ENCODE measurements around the gene GREB1. TPM values are rescaled to one million over a fixed set of nuclear protein-coding genes. Genes with fewer than 3 reads are reported as not detected.

The GREB1 gene
- total and polyA plus RNA-seq, 2 of the 13 experiments (the other 11 are each of a cell fraction or from before 2014, with no cell fraction given) = 31.3 to 61.2 TPM

- TF ChIP-seq, protein P1, sequence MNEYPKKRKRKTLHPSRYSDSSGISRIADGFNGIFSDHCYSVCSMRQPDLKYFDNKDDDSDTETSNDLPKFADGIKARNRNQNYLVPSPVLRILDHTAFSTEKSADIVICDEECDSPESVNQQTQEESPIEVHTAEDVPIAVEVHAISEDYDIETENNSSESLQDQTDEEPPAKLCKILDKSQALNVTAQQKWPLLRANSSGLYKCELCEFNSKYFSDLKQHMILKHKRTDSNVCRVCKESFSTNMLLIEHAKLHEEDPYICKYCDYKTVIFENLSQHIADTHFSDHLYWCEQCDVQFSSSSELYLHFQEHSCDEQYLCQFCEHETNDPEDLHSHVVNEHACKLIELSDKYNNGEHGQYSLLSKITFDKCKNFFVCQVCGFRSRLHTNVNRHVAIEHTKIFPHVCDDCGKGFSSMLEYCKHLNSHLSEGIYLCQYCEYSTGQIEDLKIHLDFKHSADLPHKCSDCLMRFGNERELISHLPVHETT (CRISPR knock-in tag; conservative IDR thresholded peaks at IDR 0.05) = no peak
- no peak for TF ChIP-seq RXRA (CRISPR knock-in tag; IDR thresholded peaks at IDR 0.05)
- TF ChIP-seq, protein P2, sequence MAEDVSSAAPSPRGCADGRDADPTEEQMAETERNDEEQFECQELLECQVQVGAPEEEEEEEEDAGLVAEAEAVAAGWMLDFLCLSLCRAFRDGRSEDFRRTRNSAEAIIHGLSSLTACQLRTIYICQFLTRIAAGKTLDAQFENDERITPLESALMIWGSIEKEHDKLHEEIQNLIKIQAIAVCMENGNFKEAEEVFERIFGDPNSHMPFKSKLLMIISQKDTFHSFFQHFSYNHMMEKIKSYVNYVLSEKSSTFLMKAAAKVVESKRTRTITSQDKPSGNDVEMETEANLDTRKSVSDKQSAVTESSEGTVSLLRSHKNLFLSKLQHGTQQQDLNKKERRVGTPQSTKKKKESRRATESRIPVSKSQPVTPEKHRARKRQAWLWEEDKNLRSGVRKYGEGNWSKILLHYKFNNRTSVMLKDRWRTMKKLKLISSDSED (CRISPR knock-in tag; IDR thresholded peaks at IDR 0.05) = no peak
- TF ChIP-seq ZNF549 (CRISPR knock-in tag; IDR thresholded peaks at IDR 0.05) = no peak
- TF ChIP-seq ZSCAN22 (CRISPR knock-in tag; IDR thresholded peaks at IDR 0.05) = no peak
- TF ChIP-seq GLMP (CRISPR knock-in tag; IDR thresholded peaks at IDR 0.05; ENCODE audit: borderline replicate concordance) = no peak
- no peak for TF ChIP-seq ZNF790 (CRISPR knock-in tag; IDR thresholded peaks at IDR 0.05; ENCODE audit: borderline replicate concordance)
- TF ChIP-seq ZNF678 (CRISPR knock-in tag; IDR thresholded peaks at IDR 0.05) = no peak
- TF ChIP-seq RFXANK (CRISPR knock-in tag; IDR thresholded peaks at IDR 0.05) = no peak
- peak; percentile 46; the same call in 1 of the 2 replicates for TF ChIP-seq ZBTB33 (CRISPR knock-in tag; IDR thresholded peaks at IDR 0.05)
- TF ChIP-seq ESRRA (CRISPR knock-in tag; IDR thresholded peaks at IDR 0.05; ENCODE audit: low read depth) = no peak
- TF ChIP-seq, protein P3, sequence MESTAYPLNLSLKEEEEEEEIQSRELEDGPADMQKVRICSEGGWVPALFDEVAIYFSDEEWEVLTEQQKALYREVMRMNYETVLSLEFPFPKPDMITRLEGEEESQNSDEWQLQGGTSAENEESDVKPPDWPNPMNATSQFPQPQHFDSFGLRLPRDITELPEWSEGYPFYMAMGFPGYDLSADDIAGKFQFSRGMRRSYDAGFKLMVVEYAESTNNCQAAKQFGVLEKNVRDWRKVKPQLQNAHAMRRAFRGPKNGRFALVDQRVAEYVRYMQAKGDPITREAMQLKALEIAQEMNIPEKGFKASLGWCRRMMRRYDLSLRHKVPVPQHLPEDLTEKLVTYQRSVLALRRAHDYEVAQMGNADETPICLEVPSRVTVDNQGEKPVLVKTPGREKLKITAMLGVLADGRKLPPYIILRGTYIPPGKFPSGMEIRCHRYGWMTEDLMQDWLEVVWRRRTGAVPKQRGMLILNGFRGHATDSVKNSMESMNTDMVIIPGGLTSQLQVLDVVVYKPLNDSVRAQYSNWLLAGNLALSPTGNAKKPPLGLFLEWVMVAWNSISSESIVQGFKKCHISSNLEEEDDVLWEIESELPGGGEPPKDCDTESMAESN (CRISPR knock-in tag; conservative IDR thresholded peaks at IDR 0.05) = 0 out of 2 replicates have a peak, but pooled peaks have one; percentile 58
- no peak for TF ChIP-seq ZFP36L2 (CRISPR knock-in tag; IDR thresholded peaks at IDR 0.05)
- TF ChIP-seq ELK4 (CRISPR knock-in tag; IDR thresholded peaks at IDR 0.05; ENCODE audit: borderline replicate concordance) = no peak
These were observed 7.3 kb downstream of the GREB1 start (continued) for GRCh38 chr2:11540996-11541692.

All from HepG2 (cell line).